Neutrophil (primary cell): ENCODE data around the gene TNNC2.
"Not testable (repeated sequence)": the region's sequence is repeated elsewhere in the genome, so short reads cannot be mapped to it uniquely, and the experiment has no call there.

ENCODE experiments used
- H3K27ac ChIP-seq: fragments of 200-600 bp; sonication (generic); 2 replicates; pipeline ENCODE4 v1.5.1; 2016; ENCODE audit warnings: mild to moderate bottlenecking, moderate library complexity
- H3K27me3 ChIP-seq: fragments of 200-600 bp; sonication (generic); 2 replicates; pipeline ENCODE4 v1.6.0; 2016; ENCODE audit warnings: mild to moderate bottlenecking
- H3K36me3 ChIP-seq: fragments of 200-600 bp; sonication (generic); 2 replicates; pipeline ENCODE4 v1.5.1; 2017
- H3K4me1 ChIP-seq, 2 experiments: fragments of 200-600 bp in 1 of 2; sonication (generic) in 1 of 2; 1 replicate in 1 of 2; 2 replicates in 1 of 2; pipeline versions ENCODE4 v1.5.1 to v1.6.1; 2013 to 2016; ENCODE audit warnings: low read depth in 1 of 2, low read length in 1 of 2, mild to moderate bottlenecking in 1 of 2, moderate library complexity in 1 of 2; ENCODE audit not compliant: control insufficient read depth in 1 of 2, insufficient read depth in 1 of 2
- H3K4me3 ChIP-seq, 2 experiments: fragments of 200-600 bp in 1 of 2; sonication (generic) in 1 of 2; 1 replicate in 1 of 2; 2 replicates in 1 of 2; pipeline ENCODE4 v1.5.1; 2013 to 2016; ENCODE audit warnings: low read depth in 1 of 2, low read length in 1 of 2, mild to moderate bottlenecking in 1 of 2, moderate library complexity in 1 of 2
- H3K9me3 ChIP-seq: fragments of 200-600 bp; sonication (generic); 2 replicates; pipeline ENCODE4 v1.5.1; 2016
- CTCF ChIP-seq: fragments of 200-600 bp; sonication (generic); IDR thresholded peaks from 2 replicates; pipeline ENCODE4 v1.5.1; 2016; ENCODE audit warnings: antibody characterized with exemption

TNNC2 gene

GRCh38 chr20:45827030-45827652, at the start of gene TNNC2:
TNNC2 (minus strand) TSS chr20:45827312; CDS start chr20:45827248, 64 bp downstream.
- no peak within 1 kb of the TSS for H3K27ac ChIP-seq

GRCh38 chr20:45874576-45874975, 47.5 kb upstream of the TNNC2 start:
- Histone ChIP-seq H3K4me1 (no peaks in the 10 kb centered on the region), H3K9me3 (no peaks in the 10 kb centered on the region), H3K27ac (no peak overlapping the region), H3K36me3 (peaks cover 30% of the 10 kb centered on the region), H3K4me3 (no peak overlapping the region), H3K27me3 (no peaks in the 10 kb centered on the region)
- TF ChIP-seq CTCF, result no peak

More at GRCh38 chr20:45827030-45827652, at the start of gene TNNC2:
- TF ChIP-seq CTCF, result no peak
- Histone ChIP-seq H3K4me1 (peaks cover 14 to 26% of the 10 kb centered on the region in 2 experiments), H3K36me3 (no peaks in the 10 kb centered on the region), H3K9me3 (no peaks in the 10 kb centered on the region), H3K4me3 (no peak within 1 kb of the TSS), H3K27me3 (peaks cover 35% of the 10 kb centered on the region)

GRCh38 chr20:45874104-45874481, 47.0 kb upstream of the TNNC2 start:
- not testable (repeated sequence) for H3K4me3 ChIP-seq, H3K27ac ChIP-seq, H3K9me3 ChIP-seq, H3K4me1 ChIP-seq, H3K27me3 ChIP-seq
- H3K36me3 ChIP-seq, result peaks cover 30% of the 10 kb centered on the region

GRCh38 chr20:45873409-45874103, 46.4 kb upstream of the TNNC2 start:
- no peak overlapping the region for H3K27ac ChIP-seq
- no peaks in the 10 kb centered on the region for H3K9me3 ChIP-seq
- peaks cover 26% of the 10 kb centered on the region for H3K36me3 ChIP-seq
- no peaks in the 10 kb centered on the region for H3K4me1 ChIP-seq
- no peaks in the 10 kb centered on the region for H3K27me3 ChIP-seq
- TF ChIP-seq CTCF, result no peak
- H3K4me3 ChIP-seq, result no peak overlapping the region

- no peaks in the 10 kb centered on the region for H3K4me1 ChIP-seq
- H3K4me3 ChIP-seq, result no peak overlapping the region
- peaks cover 16% of the 10 kb centered on the region for H3K36me3 ChIP-seq
- no peak overlapping the region for H3K27ac ChIP-seq
- H3K27me3 ChIP-seq, result no peaks in the 10 kb centered on the region
- TF ChIP-seq CTCF, result no peak
- H3K9me3 ChIP-seq, result no peaks in the 10 kb centered on the region
These were observed 45.5 kb upstream of the TNNC2 start for GRCh38 chr20:45872626-45873025.

- Histone ChIP-seq H3K27me3 (no peaks in the 10 kb centered on the region), H3K9me3 (no peaks in the 10 kb centered on the region), H3K27ac (no peak overlapping the region), H3K4me3 (no peak overlapping the region), H3K36me3 (peaks cover 3% of the 10 kb centered on the region), H3K4me1 (no peaks in the 10 kb centered on the region)
- no peak for TF ChIP-seq CTCF
These were observed 40.7 kb upstream of the TNNC2 start for GRCh38 chr20:45867819-45868176.
